Measurements from ENCODE around the gene FAM184B. TPM values are rescaled to one million over a fixed set of nuclear protein-coding genes. Genes with fewer than 3 reads are reported as not detected.

Gene FAM184B
- polyA plus RNA-seq, 2 of the 4 experiments (the other 2 are of a cell fraction), result not detected

DNA sequence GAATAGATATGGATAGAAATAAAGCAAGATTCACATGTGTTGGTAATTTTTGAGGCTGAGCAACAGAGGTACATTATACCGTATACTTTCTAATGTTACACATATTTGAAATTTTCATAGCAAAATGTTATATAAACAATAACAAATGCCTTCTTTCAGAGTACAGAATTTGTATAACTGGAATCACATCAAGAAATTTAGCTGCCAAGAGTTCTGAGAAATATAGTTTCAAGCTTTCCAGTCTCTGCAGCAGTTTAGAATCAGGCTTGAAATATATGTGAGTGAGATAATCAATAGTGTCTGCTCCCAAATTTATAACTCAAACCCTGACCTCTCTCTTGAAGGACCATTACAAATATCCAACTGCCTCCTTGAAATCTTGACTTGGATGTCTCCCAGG, 23.8 kb downstream of the FAM184B start:
- DNase-seq (ENCODE audit: low read depth in 1 of 2, low spot score in 1 of 2) (no peak), FAIRE-seq (no peak), ATAC-seq (no peak)
- no peak overlapping the region for H3K4me3 ChIP-seq
- no peak overlapping the region for H3K4me2 ChIP-seq
- TF ChIP-seq PBX3 (IDR thresholded peaks at IDR 0.05), result no peak
- TF ChIP-seq, protein P1, sequence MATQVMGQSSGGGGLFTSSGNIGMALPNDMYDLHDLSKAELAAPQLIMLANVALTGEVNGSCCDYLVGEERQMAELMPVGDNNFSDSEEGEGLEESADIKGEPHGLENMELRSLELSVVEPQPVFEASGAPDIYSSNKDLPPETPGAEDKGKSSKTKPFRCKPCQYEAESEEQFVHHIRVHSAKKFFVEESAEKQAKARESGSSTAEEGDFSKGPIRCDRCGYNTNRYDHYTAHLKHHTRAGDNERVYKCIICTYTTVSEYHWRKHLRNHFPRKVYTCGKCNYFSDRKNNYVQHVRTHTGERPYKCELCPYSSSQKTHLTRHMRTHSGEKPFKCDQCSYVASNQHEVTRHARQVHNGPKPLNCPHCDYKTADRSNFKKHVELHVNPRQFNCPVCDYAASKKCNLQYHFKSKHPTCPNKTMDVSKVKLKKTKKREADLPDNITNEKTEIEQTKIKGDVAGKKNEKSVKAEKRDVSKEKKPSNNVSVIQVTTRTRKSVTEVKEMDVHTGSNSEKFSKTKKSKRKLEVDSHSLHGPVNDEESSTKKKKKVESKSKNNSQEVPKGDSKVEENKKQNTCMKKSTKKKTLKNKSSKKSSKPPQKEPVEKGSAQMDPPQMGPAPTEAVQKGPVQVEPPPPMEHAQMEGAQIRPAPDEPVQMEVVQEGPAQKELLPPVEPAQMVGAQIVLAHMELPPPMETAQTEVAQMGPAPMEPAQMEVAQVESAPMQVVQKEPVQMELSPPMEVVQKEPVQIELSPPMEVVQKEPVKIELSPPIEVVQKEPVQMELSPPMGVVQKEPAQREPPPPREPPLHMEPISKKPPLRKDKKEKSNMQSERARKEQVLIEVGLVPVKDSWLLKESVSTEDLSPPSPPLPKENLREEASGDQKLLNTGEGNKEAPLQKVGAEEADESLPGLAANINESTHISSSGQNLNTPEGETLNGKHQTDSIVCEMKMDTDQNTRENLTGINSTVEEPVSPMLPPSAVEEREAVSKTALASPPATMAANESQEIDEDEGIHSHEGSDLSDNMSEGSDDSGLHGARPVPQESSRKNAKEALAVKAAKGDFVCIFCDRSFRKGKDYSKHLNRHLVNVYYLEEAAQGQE (IDR thresholded peaks at IDR 0.05), result no peak
- TF ChIP-seq HDAC2 (IDR thresholded peaks at IDR 0.05), result no peak
- no peak for TF ChIP-seq HOXB13 (CRISPR knock-in tag; IDR thresholded peaks at IDR 0.05; ENCODE audit: low read depth)
- TF ChIP-seq ZNF302 (CRISPR knock-in tag; IDR thresholded peaks at IDR 0.05), result no peak
- no peak for TF ChIP-seq RARB (CRISPR knock-in tag; IDR thresholded peaks at IDR 0.05)
- TF ChIP-seq CHD2 (IDR thresholded peaks at IDR 0.05; ENCODE audit: low read length, partially characterized antibody), result no peak
- TF ChIP-seq KDM5A (IDR thresholded peaks at IDR 0.05), result no peak
- TF ChIP-seq JUN (IDR thresholded peaks at IDR 0.05), result no peak
- no peak for TF ChIP-seq EHMT2 (IDR thresholded peaks at IDR 0.05; ENCODE audit: low read depth)
- no peak for TF ChIP-seq GATA3 (IDR thresholded peaks at IDR 0.05; ENCODE audit: borderline replicate concordance)
- TF ChIP-seq, protein P2, sequence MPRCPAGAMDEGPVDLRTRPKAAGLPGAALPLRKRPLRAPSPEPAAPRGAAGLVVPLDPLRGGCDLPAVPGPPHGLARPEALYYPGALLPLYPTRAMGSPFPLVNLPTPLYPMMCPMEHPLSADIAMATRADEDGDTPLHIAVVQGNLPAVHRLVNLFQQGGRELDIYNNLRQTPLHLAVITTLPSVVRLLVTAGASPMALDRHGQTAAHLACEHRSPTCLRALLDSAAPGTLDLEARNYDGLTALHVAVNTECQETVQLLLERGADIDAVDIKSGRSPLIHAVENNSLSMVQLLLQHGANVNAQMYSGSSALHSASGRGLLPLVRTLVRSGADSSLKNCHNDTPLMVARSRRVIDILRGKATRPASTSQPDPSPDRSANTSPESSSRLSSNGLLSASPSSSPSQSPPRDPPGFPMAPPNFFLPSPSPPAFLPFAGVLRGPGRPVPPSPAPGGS (IDR thresholded peaks at IDR 0.05), result no peak
- no peak for TF ChIP-seq JUNB (IDR thresholded peaks at IDR 0.05)
- no peak for TF ChIP-seq ZFP36 (IDR thresholded peaks at IDR 0.05; ENCODE audit: borderline replicate concordance, partially characterized antibody)
- no peak for TF ChIP-seq BHLHE40 (IDR thresholded peaks at IDR 0.05; ENCODE audit: low read depth, low read length)
- TF ChIP-seq RCOR1 (IDR thresholded peaks at IDR 0.05; ENCODE audit: low read depth, low read length), result no peak
- TF ChIP-seq NPAS2 (CRISPR knock-in tag; IDR thresholded peaks at IDR 0.05; ENCODE audit: borderline replicate concordance), result no peak
- no peak overlapping the region for H3K27ac ChIP-seq
- POLR2A ChIA-PET, result no interaction called here
- no peaks in the 10 kb centered on the region for H3K9me3 ChIP-seq
- WGBS (ENCODE audit: missing lambda C conversion rate), result 2% methylated on average over 1 of the region's 1 CpG
- H3K4me1 ChIP-seq, result no peaks in the 10 kb centered on the region
- CTCF ChIA-PET, result no interaction called here

GRCh38 chr4:17753646-17754045, 27.8 kb downstream of the FAM184B start:
- ChIA-PET POLR2A (no interaction called here), CTCF (no interaction called here)
- TF ChIP-seq CBX8 (IDR thresholded peaks at IDR 0.05) (no peak), CEBPB (IDR thresholded peaks at IDR 0.05) (no peak), JUN (IDR thresholded peaks at IDR 0.05) (no peak), FOSL2 (IDR thresholded peaks at IDR 0.05) (no peak), FOSL2 (CRISPR knock-in tag; IDR thresholded peaks at IDR 0.05) (no peak), MAZ (IDR thresholded peaks at IDR 0.05; ENCODE audit: borderline replicate concordance, low read depth, low read length) (no peak), ZC3H11A (IDR thresholded peaks at IDR 0.05) (no peak)
- TF ChIP-seq, protein P3, sequence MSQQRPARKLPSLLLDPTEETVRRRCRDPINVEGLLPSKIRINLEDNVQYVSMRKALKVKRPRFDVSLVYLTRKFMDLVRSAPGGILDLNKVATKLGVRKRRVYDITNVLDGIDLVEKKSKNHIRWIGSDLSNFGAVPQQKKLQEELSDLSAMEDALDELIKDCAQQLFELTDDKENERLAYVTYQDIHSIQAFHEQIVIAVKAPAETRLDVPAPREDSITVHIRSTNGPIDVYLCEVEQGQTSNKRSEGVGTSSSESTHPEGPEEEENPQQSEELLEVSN (IDR thresholded peaks at IDR 0.05; ENCODE audit: borderline replicate concordance, low read depth), result no peak
- Histone ChIP-seq H3K4me2 (no peak overlapping the region), H3K27ac (no peak overlapping the region), H3K9me3 (no peaks in the 10 kb centered on the region), H3K4me3 (no peak overlapping the region), H3K4me1 (no peaks in the 10 kb centered on the region)
- DNase-seq (ENCODE audit: low read depth in 1 of 2, low spot score in 1 of 2), result no peak
- 39% methylated on average over 2 of the region's 2 CpGs for WGBS (ENCODE audit: missing lambda C conversion rate)
- no peak for ATAC-seq
- no peak for FAIRE-seq
